HG02759 (cell line): ENCODE data around the gene AGRN.
"Not testable (repeated sequence)": the region's sequence is repeated elsewhere in the genome, so short reads cannot be mapped to it uniquely, and the experiment has no call there.

Experiments
- ATAC-seq: cut with Tn5 transposase; IDR thresholded peaks from one replicate; pipeline ENCODE4 v1.9.1; 2021; ENCODE audit warnings: mild to moderate bottlenecking, moderate library complexity; ENCODE audit not compliant: unreplicated experiment

AGRN gene

DNA sequence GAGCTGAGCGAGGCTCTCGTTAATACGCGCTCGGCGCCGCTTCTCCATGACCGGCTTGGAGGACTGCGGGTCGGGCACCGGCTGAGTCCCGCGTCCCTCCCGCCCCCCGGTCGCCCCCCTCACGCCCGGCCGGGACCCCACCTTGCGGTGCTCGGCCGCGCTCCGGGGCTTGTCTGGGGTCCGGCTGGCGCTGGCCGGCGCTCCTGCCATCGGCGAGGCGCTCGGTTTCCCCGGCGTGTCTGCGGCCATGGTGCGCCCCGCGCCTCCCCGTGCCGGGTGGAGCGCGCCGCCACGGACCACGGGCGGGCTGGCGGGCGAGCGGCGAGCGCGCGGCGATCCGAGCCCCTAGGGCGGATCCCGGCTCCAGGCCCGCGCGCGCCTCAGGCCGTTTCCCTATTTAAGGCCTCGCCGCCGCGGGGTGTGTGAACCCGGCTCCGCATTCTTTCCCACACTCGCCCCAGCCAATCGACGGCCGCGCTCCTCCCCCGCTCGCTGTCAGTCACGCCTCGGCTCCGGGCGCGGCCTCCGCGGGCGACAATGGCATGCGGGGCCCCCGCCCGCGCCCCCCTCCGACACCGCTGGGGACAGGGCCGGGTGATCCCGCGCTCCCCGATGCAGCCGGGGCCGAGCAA, 20.1 kb upstream of the AGRN start, which contains the start of gene HES4:
Gene HES4 (minus strand): TSS at position 373 of the 632 bp plus-strand sequence. CDS start 124 bp downstream, at position 249.
- ATAC-seq: peak; percentile 50

DNA sequence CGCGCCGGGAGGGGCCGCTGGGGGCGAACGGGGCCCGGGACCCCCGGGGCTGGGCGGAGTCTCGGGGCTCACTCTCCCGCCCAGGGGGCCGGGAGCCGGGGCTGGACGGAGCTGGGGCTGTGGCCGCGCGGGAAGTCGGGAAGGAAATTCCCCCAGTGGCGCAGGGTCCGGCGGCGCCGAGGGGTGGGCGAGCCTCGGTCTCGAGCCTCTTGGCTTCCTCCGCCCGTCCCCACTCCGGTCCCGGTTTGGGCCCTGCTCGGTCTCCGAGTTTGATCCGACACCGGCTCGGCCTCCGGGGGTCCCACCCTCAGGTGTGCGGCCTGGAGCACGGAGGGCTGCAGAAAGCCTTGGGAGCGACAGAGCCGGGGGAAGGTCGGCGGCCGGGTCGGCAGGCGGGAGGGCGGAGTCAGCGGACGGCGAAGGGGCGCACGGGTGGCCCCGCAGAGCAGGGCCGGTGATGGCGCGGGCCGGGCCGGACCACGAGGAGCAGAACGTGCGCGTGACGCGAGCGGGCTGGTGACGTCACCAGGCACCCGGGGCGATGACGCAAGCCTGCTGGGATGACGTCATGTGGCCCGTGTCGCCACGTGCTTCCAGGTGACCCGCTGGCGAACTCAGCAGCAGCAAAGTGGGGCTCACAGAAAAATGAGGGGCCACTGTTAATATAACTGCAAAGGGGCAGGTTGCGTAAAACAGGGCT, 19.4 kb upstream of the AGRN start:
- peak; percentile 32 for ATAC-seq

- ATAC-seq: no peak
Observed at GRCh38 chr1:1001057-1001783, 18.7 kb upstream of the AGRN start.

DNA sequence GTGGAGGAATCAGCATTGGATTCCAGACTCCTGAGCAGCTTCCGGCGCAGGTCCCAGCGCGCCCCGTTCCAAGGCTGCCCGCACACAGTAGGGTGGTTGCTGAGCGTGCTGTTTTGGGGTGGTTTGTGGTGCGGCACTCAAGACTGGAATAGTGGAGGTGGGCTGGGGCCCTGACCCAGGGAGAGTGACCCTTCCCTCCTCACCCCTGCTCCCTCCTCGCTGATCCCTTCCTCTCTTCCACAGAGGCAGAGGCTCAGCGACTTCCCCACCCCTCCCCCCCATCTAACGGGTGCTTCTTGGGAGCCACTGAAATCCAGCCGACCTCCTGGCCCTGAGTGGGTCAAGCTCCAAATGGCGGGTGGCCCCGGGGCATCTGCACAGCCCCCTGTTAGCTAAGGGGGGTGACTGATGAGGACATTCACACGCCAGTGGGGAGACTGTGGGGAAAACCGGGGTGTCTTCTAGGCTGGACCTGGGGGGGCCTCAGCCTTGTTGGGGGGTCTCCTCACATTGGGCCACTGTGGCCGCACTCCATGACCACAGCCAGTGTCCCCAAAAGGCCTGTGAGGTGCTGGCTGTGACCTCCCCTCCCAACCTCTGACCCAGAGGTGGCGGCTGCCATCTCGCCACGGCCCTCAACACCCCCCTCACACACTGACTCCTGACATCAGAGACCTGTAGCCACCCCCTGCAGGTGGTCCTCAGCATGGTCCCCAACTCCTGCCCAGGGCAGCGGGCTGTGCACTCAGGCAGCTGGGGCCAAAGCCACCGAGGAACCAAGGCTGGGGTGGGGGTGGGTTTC, 16.1 kb upstream of the AGRN start:
- ATAC-seq: no peak

- ATAC-seq: no peak
Observed at GRCh38 chr1:1004420-1004779, 15.5 kb upstream of the AGRN start.

DNA sequence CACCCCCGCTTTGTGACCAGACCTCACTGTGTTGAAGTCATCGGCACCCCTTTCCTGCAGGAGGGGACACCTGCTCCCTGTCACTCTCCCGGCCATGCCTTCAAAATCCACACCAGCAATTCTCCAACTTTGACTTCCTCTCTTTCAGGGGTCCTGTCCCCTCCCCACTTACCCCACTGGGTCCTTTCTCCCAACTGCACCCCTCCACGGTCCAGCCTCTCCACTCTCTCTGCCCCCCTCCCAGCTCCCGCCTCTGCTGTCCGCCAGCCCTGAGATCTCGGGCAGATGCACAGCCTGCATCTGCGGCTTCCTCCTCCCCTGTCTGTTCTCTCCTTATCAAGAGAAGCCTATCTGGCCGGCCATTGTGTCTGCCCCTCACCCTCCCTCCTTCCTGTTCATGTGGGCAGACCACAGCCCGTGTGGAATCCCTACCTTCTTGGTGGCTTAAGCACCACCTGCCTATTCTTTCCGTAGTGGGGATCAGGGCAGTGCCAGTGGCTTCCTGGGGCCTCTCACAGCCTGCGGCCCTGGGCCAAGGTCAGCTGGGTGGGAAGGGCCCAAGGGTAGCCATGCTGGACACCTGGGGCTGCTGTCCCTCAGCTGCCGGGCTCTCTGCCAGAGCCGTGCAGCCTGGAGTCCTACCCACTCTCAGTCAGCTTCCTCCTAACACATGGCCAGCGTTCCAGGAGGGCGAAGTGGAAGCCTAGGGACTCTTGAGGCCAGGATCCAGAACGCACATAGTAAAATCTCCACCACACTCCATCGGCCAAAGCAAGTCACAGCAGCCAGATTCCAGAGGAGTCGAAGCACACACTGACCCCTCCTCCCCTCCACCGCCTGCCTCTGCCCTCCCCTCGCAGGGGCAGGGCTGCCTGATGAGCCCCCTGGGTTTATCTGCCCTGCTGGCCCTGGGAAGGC, 14.9 kb upstream of the AGRN start:
- no peak for ATAC-seq

DNA sequence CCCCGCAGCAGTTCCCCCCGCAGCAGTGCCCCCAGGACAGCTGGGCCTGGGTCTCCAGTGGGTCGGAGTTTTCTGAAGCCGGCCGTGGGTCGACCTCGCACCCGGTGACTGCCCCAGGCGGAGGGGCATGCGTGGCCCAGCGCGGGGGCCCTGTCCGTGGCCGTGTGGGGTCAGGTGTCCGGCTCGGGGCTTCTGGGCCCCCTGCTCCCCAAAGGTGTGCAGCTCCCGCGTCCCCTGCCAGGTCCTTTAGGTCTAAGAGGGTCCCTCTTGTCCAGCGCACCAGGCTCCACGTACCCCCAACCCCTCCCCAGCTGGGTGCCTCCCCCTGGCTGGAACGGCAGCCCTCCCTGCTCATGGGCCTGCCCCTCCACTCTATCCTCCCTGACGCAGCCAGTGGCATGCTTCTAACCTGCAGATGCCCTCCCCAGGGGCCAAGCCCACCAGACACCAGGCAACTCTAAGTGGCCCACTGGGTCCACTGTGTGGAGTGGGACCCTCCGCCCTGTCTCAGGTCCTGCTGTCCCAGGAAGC, 14.1 kb upstream of the AGRN start:
- no peak for ATAC-seq

DNA sequence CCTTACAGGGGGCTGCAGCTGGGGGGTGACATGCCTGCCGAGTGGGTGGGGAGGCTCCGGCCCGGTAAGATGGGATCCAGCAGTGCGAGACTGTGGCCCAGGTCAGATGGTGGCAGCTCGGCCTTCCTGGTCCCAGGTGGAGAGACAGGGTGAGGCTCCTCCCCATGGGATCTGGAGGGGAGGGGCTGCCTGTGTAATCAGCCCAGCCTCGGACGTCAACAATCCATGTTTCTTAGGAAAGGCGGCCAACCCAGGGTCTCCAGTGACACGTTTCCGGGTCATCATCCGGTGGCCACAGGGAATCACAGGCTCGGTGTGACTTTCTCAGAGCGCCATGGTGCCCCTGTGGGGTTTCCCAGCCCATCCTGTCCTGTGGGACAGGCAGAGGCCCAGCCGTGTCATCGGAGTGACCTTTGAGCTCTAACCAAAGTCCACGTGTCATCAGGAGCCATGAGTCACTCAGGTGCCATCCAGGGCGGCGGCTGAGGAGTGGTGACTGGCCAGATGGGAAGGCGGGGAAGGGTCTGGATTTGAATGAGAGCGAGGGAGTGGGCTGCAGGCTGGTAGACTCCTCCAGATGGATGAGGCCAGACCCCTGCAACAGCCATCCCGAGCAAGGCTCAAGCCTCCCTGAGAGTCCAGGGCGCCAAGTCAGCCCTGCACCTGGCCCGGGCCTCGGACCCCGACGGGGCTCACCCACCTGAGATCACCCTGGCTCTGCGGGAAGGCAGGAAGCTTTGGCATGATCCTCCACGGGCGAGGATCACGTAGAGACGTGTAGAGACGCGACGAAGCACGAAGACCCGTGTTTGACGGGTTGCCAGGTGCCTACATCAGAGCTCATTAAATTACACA, 13.4 kb upstream of the AGRN start:
- ATAC-seq: no peak

GRCh38 chr1:1010131-1010530, 9.8 kb upstream of the AGRN start:
- ATAC-seq: not testable (repeated sequence)

GRCh38 chr1:1011396-1011949, 8.4 kb upstream of the AGRN start:
- ATAC-seq: no peak

DNA sequence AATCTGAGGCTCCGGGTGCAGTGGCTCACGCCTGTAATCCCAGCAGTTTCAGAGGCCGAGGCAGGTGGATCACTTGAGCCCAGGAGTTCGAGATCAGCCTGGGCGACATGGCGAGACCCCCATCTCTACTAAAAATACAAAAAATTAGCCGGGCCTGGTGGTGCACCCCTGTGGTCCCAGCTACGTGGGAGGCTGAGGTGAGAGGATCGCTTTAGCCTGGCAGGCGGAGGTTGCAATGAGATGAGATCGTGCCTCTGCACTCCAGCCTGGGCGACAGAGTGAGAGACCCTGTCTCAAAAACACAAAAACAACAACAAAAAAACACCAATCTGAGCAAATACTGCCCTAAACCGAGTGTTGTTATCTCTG, 7.2 kb upstream of the AGRN start:
- not testable (repeated sequence) for ATAC-seq

DNA sequence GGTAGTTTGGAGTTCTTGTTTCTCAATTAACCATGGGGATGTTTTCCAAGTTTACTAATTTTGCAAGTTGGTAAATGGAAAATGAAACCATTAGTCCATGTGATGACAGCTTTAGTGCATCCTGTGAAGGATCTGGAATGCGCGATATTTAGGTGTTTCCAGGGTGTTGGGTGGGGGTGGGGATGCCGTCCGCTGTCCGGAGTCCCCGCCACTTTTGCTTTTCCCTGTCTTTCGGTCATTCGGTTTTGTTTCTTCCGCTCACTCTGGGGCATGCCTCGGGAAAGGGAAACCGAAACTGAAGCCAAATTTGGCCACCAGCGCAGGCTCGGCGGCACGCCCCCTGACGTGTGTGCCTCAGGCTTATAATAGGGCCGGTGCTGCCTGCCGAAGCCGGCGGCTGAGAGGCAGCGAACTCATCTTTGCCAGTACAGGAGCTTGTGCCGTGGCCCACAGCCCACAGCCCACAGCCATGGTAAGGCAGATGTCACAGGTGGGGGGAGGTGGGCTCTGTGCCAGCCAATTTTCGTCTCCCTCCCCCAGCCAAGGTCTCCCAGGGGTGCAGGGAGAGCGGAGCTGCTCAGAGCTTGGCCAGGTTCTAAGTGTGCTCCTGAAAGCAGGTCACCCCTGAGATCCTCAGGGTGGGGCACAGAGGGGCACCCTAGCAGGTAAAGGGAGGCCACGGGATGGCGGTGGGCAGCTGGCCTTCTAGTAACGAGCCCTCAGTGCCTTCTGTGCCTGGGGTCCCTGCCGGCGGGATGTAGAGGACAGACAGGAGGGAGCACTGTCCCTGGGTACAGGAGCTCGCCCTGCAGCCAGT, 6.6 kb upstream of the AGRN start, which contains the start of gene ISG15:
Gene ISG15 (plus strand): TSS at position 393 of the 817 bp plus-strand sequence. CDS start 77 bp downstream, at position 470.
- ATAC-seq: peak; percentile 83

GRCh38 chr1:1013922-1014648, 5.8 kb upstream of the AGRN start:
- ATAC-seq: no peak

DNA sequence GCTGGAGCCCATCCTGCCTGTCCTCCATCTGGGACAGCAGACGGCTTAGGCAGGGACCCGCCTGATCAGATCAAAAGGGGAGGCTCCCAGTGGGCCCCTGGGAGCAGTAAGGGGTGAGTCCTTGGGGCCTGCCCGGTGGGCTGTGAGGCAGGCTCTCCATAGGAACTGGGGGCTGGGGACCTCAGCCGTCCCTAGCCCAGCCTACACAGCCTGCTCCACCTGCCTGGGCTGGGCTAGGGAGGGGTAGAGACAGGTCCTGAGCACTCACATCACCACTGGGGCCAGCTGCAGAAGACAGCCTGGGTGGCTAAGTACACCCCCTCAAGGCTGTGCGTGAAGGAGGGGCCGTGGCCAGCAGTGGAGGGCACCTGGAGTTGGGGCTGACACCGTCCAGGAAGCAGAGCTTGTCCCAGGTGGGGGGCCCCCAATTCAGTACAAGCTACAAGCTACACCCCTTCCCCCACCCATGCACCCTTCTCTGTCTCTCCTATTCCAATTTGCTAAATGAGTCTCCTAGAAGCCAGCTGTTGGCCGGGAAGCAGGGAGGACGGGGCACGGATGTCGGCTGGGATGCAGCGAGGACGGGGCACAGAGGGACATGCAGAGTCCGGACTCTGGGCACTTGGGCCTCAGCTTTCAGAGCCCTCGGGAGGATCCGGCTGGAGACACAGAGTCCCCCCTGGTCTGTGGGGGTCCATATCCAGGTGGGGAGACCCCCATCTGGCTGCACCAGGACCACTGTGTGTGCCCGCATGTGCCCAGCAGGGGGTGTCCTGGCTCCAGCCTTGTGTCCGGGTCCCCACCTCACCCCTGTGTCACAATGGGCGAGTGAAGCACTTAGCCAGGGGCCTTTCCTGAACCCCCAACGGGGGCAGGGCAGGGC, 4.9 kb upstream of the AGRN start:
- no peak for ATAC-seq

DNA sequence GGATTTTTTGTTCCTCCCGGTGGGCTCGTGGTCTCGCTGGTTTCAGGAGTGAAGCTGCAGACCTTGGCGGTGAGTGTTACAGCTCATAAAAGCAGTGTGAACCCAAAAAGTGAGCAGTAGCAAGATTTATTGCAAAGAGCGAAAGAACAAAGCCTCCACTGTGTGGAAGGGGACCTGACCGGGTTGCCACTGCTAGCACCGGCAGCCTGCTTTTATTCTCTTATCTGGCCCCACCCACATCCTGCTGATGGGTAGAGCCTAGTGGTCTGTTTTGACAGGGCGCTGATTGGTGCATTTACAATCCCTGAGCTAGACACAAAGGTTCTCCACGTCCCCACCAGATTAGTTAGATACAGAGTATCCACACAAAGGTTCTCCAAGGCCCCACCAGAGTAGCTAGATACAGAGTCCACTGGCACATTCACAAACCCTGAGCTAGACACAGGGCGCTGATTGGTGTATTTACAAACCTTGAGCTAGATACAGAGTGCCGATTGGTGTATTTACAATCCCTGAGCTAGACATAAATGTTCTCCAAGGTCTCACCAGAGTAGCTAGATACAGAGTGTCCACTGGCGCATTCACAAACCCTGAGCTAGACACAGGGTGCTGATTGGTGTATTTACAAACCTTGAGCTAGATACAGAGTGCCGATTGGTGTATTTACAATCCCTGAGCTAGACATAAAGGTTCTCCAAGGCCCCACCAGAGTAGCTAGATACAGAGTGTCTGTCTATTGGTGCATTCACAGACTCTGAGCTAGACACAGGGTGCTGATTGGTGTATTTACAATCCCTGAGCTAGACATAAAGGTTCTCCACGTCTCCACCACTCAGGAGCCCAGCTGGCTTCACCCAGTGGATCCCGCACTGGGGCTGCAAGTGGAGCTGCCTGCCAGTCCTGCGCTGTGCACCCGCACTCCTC, 2.3 kb upstream of the AGRN start:
- ATAC-seq: not testable (repeated sequence)
